ENCODE data around the gene ARID3B.
"Not testable (repeated sequence)": the region's sequence is repeated elsewhere in the genome, so short reads cannot be mapped to it uniquely, and the experiment has no call there.

The ARID3B gene

GRCh38 chr15:74568594-74568993 lies 27.6 kb downstream of the ARID3B start:
- no peak for DNase-seq (ENCODE audit: low read depth)

GRCh38 chr15:74569731-74570070 lies 28.7 kb downstream of the ARID3B start:
- no peak for DNase-seq (ENCODE audit: low read depth)

DNA sequence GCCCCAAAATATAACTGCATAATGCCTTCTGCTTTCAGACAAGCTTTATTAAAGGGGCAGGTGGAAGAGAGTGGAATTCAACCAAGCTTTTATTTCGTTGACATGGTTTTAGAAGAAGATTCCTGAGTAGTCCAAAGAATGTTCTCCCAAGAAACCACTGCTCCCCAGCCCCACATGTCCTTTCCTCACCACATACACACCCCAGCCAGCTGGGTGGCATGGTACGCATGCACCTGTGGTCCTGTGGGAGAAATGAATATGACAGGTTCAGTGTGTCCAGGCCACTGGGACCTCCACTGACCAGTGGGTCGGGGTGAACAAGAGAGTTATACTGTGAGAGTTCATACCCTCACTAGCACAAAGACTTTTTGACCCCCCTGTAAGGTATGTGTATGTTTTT lies 30.2 kb downstream of the ARID3B start:
- DNase-seq (ENCODE audit: low read depth), result no peak

DNA sequence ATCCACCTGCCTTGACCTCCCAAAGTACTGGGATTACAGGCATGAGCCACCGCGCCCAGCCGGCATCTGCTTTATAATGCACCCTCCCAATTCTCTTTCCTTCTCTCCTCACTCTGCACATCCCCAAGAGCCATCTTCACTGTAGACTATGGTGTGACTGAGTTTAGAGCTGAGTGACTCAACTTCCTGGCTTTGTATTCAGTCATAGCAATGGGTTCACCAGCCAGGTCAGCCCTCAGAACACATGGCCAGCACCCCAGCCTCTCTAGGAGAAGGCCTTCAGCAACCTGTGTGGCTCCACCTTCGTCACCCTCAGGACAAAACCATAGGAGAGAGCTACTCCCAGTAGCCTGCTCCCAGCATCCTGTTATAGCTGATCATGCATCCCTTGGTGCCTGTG lies 33.0 kb downstream of the ARID3B start:
- DNase-seq (ENCODE audit: low read depth), result no peak

- DNase-seq (ENCODE audit: low read depth), result no peak
These were observed 37.5 kb downstream of the ARID3B start for GRCh38 chr15:74578496-74578994.

DNA sequence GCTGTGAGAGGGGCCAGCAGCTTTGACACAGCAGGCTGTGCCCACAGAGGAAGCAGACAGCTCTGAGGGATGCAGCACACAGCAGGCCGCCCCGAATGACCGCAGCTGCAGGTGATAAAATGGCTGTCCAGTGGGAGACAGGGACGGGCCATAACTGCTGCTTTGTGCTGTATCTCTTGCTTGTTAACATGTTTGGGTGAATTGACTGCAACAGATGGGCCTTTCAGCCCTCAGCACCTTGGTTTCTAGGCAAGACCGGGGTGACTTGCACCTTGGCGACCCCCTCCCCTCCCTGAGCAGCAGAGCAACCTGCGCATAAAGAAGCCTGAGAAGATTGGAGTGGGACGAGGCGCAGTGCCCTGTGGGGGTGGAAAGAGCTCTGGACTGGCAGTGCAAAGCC lies 38.0 kb downstream of the ARID3B start:
- no peak for DNase-seq (ENCODE audit: low read depth)

DNA sequence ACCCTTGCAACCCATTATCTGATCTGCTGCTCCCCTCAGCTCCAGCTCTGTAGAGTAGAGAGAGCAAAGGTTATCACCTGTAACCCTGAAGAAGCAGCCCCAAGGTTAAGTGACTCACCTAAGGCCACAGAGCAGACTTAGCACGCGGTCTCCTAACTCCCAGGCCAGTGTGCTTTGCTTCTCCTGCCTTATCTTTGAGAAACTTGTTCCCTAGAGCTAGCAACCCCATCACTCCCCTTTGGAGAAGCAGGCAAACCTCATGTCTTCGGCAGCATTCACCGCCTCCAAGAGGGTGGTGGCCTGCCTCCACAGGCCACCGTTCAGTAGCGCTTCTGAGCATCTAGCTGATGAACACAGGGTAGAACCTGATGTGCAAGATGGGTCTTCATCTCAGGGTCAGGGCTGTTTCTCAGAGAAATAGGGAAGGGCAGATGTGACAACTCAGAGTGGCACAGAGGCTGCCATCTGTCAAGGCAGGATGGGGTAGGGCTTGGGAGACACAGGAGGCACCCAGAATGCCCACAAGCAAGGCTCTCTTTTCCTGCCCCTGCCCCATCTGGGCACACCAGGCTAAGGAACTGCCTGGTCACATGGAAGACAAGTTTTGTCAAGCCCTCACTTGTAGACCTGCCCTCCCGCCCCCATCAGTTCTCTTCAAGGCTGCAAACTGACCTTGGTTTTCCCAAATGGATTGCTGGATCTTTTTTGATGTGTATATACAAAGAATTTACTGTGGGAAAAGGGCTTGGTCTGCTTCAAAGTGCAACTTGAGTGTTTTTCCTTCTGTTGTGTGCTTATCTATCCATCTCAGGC lies 39.7 kb downstream of the ARID3B start:
- no peak for DNase-seq (ENCODE audit: low read depth)

DNA sequence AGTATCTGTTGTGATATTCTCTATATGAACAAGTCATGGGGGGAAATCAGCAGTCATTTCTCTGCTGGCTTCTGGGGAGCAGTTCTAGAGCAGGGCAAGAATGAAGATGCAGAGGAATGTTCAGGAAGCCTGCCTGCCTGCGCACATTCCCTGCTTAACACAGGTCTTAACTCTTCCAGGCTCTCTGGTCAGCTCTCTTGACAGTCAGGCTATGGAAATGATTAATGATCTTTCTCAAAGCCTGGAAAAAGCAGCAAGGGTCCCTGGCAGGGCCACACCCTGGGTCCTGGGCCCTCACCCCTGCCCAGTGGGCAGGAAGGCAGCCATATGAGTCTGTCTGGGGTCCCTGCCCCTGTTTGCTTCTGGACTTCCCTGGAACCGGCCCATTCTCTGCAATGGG lies 43.2 kb downstream of the ARID3B start:
- no peak for DNase-seq (ENCODE audit: low read depth)

DNA sequence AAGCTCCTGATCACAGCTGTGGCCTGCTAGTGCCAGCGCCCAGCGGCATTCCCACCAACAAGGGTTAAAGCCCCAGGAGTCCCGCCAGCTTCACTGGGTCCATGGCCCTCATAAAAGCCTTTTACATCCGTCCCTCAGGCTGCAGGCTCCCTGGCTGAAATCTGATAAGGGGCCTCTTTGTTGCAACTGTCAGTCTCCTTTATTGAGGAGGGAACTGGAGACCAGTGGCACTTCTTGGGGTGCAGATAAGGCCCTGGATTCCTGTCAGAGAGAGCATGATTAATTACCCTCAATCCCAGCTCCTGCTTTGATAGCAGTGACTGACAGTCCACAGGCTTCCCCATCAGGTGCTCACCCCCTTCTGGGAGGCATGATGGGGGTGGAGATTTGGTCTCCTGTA lies 43.8 kb downstream of the ARID3B start:
- DNase-seq (ENCODE audit: low read depth), result no peak

- DNase-seq (ENCODE audit: low read depth), result no peak
These were observed 44.2 kb downstream of the ARID3B start for GRCh38 chr15:74585191-74585590.

GRCh38 chr15:74585857-74586256 lies 44.8 kb downstream of the ARID3B start:
- DNase-seq (ENCODE audit: low read depth), result no peak

GRCh38 chr15:74589826-74590225 lies 48.8 kb downstream of the ARID3B start:
- DNase-seq (ENCODE audit: low read depth), result no peak

DNA sequence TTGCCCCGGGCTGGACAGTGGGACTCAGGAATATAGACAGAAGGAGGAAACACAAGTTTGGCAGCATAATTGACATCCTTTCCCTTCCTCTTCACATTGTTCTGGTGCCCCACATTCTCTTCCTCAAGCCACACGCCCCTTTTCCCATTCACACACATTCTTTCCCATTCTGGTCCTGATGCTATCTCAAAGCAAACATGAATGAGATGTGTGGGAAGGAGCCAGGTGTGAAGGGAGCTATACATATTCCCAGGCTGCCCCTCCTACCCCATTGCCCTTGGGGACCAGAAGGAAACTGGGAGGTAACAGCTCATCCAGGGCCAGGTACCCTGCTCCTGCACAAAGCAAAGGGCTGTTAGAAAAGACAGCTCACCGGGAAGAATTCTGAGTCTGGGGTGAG lies 51.2 kb downstream of the ARID3B start:
- no peak for DNase-seq (ENCODE audit: low read depth)

DNA sequence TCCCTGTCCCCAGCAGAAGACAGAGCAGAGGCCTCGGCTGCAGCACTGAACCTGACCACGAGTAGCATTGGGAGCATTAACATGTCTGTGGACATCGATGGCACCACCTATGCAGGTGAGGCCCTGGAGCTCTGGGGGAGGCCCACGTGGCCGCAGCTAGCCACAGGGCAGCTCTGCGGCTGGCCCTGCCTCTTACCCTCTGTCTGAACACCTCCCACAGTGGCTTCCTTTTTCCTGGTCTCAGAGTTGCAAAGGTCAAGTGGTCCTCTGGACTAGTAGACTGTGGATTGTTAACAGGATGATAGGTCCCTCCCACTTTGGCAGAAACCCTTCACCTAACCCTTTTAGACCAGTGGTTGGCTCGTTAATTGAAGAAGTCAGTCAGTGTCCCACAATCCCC lies 52.1 kb downstream of the ARID3B start:
- no peak for DNase-seq (ENCODE audit: low read depth)

GRCh38 chr15:74594455-74594854 lies 53.4 kb downstream of the ARID3B start:
- DNase-seq (ENCODE audit: low read depth), result no peak

GRCh38 chr15:74595271-74595670 lies 54.3 kb downstream of the ARID3B start:
- no peak for DNase-seq (ENCODE audit: low read depth)

GRCh38 chr15:74596736-74597135 lies 55.7 kb downstream of the ARID3B start:
- not testable (repeated sequence) for DNase-seq (ENCODE audit: low read depth)

DNA sequence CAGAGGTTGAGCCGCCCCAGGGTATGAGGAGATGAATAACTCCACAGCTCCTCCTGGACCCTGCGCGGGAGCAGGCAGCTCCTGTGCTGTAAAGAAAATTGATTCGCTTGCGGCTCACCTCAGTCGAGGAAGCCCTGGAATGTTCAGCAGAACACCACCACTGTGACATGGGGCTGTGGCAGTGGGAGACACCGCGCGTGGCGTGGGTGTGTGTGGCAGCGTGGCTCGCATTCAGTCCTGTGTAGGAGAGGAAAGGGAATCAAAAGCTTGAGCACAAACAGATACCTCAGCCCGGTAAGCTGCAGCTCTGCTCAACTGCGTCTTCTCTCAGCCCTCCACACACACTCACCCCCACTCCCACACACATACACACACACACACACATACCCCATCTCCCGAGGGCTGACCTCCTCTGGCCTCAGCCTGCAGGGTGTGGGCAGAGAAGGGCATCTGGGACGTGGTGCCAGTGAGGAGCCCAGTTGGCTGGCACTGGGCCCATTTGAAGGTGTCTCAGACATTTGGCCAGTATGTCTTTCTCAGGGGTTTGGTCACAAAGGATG lies 56.2 kb downstream of the ARID3B start:
- not testable (repeated sequence) for DNase-seq (ENCODE audit: low read depth)

DNA sequence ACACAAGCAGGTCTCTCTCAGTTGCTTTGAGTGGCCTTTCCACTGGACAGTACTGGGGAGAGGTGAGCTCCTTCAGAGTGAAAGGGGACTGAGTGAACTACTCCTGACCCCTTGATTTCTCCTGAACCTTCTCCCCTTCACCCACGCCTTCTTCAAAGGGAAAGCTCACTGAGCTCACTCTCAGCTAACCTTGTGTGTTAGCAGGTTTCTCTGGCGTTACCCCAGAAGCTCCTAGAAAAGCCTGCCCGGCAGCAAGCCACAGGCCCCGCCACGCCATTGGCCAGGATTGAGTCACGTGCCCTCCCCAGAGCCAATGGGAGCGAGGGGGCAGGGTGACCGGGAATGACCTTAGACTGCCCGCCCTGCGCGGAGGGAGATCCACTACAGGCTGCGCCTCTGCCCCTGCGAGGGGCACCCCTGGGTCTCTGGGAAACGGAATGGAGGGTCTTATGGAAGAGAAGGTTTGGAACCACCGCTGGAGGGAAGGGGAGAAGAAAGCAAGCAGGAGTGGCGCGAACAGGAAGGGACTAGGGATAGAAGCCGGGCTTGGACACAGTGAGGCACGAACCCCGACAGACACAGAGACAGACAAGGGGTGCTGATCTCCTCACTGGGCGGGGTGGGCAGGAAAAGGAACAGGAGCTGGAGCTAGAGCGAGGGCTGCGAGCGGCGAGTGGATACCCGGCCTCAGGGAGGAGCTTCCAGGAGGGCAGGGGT lies 57.3 kb downstream of the ARID3B start:
- peak; percentile 75 for DNase-seq (ENCODE audit: low read depth)

DNA sequence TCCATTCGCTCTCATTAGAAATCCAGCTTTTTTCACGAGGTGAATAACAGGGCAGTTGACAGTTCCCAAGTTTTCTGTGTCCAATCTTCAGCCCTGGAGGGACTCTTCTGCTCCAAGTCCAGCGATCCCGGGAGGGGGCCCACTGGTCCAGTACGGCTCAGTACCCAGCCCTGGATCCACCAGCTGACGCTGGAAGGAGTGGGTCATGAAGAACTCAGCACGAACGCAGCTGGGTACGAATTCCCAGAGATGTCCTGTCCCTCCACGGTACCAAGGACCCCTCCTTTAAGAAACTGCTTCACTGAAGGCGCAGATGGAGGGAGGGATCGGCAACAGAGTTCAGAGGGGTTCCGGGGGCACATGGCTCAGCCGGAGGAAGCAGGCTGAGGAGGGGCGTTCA lies 58.1 kb downstream of the ARID3B start:
- DNase-seq (ENCODE audit: low read depth), result no peak

GRCh38 chr15:74603026-74603788 lies 62.2 kb downstream of the ARID3B start:
- DNase-seq (ENCODE audit: low read depth), result no peak

Data from fibroblast of the conjunctiva (primary cell).